ENCODE measurements around the gene AAR2. TPM values are rescaled to one million over a fixed set of nuclear protein-coding genes. Genes with fewer than 3 reads are reported as not detected.

The AAR2 gene
- total RNA-seq, 1 donor from 2014 or later: 19.7 TPM

- H3K9me3 Mint-ChIP-seq: no peaks in the 10 kb centered on the region
- Histone ChIP-seq H3K27ac (no peak overlapping the region), H3K9ac (no peak overlapping the region), H3K4me1 (peaks cover 7% of the 10 kb centered on the region), H2AFZ (replicated peaks) (no peak overlapping the region), H3K36me3 (no peaks in the 10 kb centered on the region), H3K4me2 (no peak overlapping the region), H4K20me1 (ENCODE audit: low read depth) (no peaks in the 10 kb centered on the region), H3F3A (ENCODE audit: low read depth) (no peaks in the 10 kb centered on the region), H3K27me3 (no peaks in the 10 kb centered on the region), H3K4me3 (no peak overlapping the region), H3K79me2 (ENCODE audit: low read depth) (no peaks in the 10 kb centered on the region), H3K9me3 (ENCODE audit: low read depth) (no peaks in the 10 kb centered on the region)
- no peaks in the 10 kb centered on the region for H3K36me3 Mint-ChIP-seq
- DNase-seq (ENCODE audit: low spot score): no peak
- no peak for TF ChIP-seq EZH2 (IDR thresholded peaks at IDR 0.05)
- TF ChIP-seq CTCF (IDR thresholded peaks at IDR 0.05): no peak
- no peak for TF ChIP-seq EZH2phosphoT487 (IDR thresholded peaks at IDR 0.05)
- H3K4me1 Mint-ChIP-seq: peaks cover 29% of the 10 kb centered on the region
- H3K27me3 Mint-ChIP-seq (ENCODE audit: insufficient read depth, low read depth): peaks cover 3% of the 10 kb centered on the region
- no peak overlapping the region for H3K27ac Mint-ChIP-seq
- no peak overlapping the region for H3K4me3 Mint-ChIP-seq
Observed at GRCh38 chr20:36275011-36275410, 38.7 kb downstream of the AAR2 start.

- H2AFZ ChIP-seq (replicated peaks): no peak overlapping the region
- no peaks in the 10 kb centered on the region for H3K36me3 ChIP-seq
- H3K27me3 ChIP-seq: no peaks in the 10 kb centered on the region
- H3K4me2 ChIP-seq: no peak overlapping the region
- H3F3A ChIP-seq (ENCODE audit: low read depth): no peaks in the 10 kb centered on the region
- H3K4me3 ChIP-seq: no peak overlapping the region
- no peaks in the 10 kb centered on the region for H3K9me3 ChIP-seq (ENCODE audit: low read depth)
- no peak overlapping the region for H3K27ac Mint-ChIP-seq
- no peak overlapping the region for H3K4me3 Mint-ChIP-seq
- no peak for DNase-seq (ENCODE audit: low spot score)
- no peak overlapping the region for H3K9ac ChIP-seq
- H3K27me3 Mint-ChIP-seq (ENCODE audit: insufficient read depth, low read depth): peaks cover 5% of the 10 kb centered on the region
- no peaks in the 10 kb centered on the region for H3K9me3 Mint-ChIP-seq
- H3K36me3 Mint-ChIP-seq: no peaks in the 10 kb centered on the region
- TF ChIP-seq EZH2phosphoT487 (IDR thresholded peaks at IDR 0.05) (no peak), CTCF (IDR thresholded peaks at IDR 0.05) (peak; percentile 3)
- no peaks in the 10 kb centered on the region for H4K20me1 ChIP-seq (ENCODE audit: low read depth)
- peaks cover 7% of the 10 kb centered on the region for H3K4me1 ChIP-seq
- H3K79me2 ChIP-seq (ENCODE audit: low read depth): no peaks in the 10 kb centered on the region
- H3K27ac ChIP-seq: no peak overlapping the region
- peaks cover 27% of the 10 kb centered on the region for H3K4me1 Mint-ChIP-seq
Observed at GRCh38 chr20:36275441-36276189, 39.3 kb downstream of the AAR2 start.

- Mint-ChIP-seq H3K36me3 (no peaks in the 10 kb centered on the region), H3K9me3 (no peaks in the 10 kb centered on the region), H3K4me1 (peaks cover 24% of the 10 kb centered on the region), H3K27me3 (ENCODE audit: insufficient read depth, low read depth) (peaks cover 10% of the 10 kb centered on the region), H3K4me3 (no peak overlapping the region), H3K27ac (no peak overlapping the region)
- no peaks in the 10 kb centered on the region for H3K27me3 ChIP-seq
- H3K9me3 ChIP-seq (ENCODE audit: low read depth): no peaks in the 10 kb centered on the region
- H3K4me1 ChIP-seq: peaks cover 7% of the 10 kb centered on the region
- no peak overlapping the region for H3K9ac ChIP-seq
- TF ChIP-seq EZH2 (IDR thresholded peaks at IDR 0.05) (no peak), CTCF (IDR thresholded peaks at IDR 0.05) (no peak), EZH2phosphoT487 (IDR thresholded peaks at IDR 0.05) (no peak)
- no peak overlapping the region for H2AFZ ChIP-seq (replicated peaks)
- DNase-seq (ENCODE audit: low spot score): no peak
- no peaks in the 10 kb centered on the region for H3F3A ChIP-seq (ENCODE audit: low read depth)
- no peak overlapping the region for H3K4me3 ChIP-seq
- no peaks in the 10 kb centered on the region for H3K79me2 ChIP-seq (ENCODE audit: low read depth)
- H3K4me2 ChIP-seq: no peak overlapping the region
- H3K36me3 ChIP-seq: no peaks in the 10 kb centered on the region
- H4K20me1 ChIP-seq (ENCODE audit: low read depth): no peaks in the 10 kb centered on the region
- H3K27ac ChIP-seq: no peak overlapping the region
Observed at GRCh38 chr20:36277546-36277945, 41.3 kb downstream of the AAR2 start.
